Body of pancreas (tissue), 4 donors: Measurements from ENCODE around the gene KRTDAP. TPM values are rescaled to one million over a fixed set of nuclear protein-coding genes. Genes with fewer than 3 reads are reported as not detected.

ENCODE experiments used
- ATAC-seq: fragments of 150-250 bp; one replicate; pipeline ENCODE4 v1.9.1; 2016
- DNase-seq, 4 donors: peaks; one replicate each; pipeline ENCODE4 v3.0.0-alpha.2; 2019
- H3K27ac ChIP-seq, 4 donors: fragments of 200-600 bp; sonication (generic); 1 replicate in 3 of 4; 2 replicates in 1 of 4; pipeline versions ENCODE4 v1.5.1 to v1.6.1; 2016 to 2019; ENCODE audit warnings: mild to moderate bottlenecking in 1 of 4, mixed read lengths in 1 of 4, moderate library complexity in 1 of 4
- H3K27me3 ChIP-seq, 2 donors: fragments of 200-600 bp; sonication (generic); one replicate each; pipeline ENCODE4 v1.6.0; 2016; ENCODE audit warnings: mild to moderate bottlenecking in 1 of 2
- H3K36me3 ChIP-seq, 2 donors: fragments of 200-600 bp; sonication (generic); replicated peaks in 1 of 2; 2 replicates each; pipeline ENCODE4 v1.5.1; 2016; ENCODE audit warnings: low read depth in 2 of 2; ENCODE audit not compliant: insufficient read depth in 1 of 2
- H3K4me1 ChIP-seq: fragments of 200-600 bp; sonication (generic); one replicate; pipeline ENCODE4 v1.6.0; 2016
- H3K4me3 ChIP-seq, 2 donors: fragments of 200-600 bp; sonication (generic); 1 replicate in 1 of 2; 2 replicates in 1 of 2; pipeline ENCODE4 v1.5.1; 2016 to 2019
- H3K9me3 ChIP-seq, 3 donors: fragments of 200-600 bp; sonication (generic); 1 replicate in 2 of 3; 2 replicates in 1 of 3; pipeline ENCODE4 v1.5.1; 2016
- POLR2A ChIP-seq, 3 donors: fragments of 450-650 bp; IDR thresholded peaks; one replicate each; pipeline ENCODE4 v1.6.1; 2016; ENCODE audit warnings: antibody characterized with exemption in 3 of 3, mild to moderate bottlenecking in 2 of 3
- WGBS, 2 donors: methylation state at CpG; one replicate each; pipeline ENCODE4 v1.1.5; 2017; 5-methylcytosine and 5-hydroxymethylcytosine counted together
- intact Hi-C: fragments of 100-400 bp; cut with DNase I; formaldehyde crosslinking; loops from one replicate; pipeline ENCODE4 v1.15.1; 2023
- total RNA-seq, 2 donors: library from RNA; depleted of rRNA; stranded (reverse); fragments of >200 nt; gene quantifications; one replicate each; pipeline ENCODE4 v1.1.0, GENCODE V29; 2016
- TF ChIP-seq, protein P1 (sequence below), 7 experiments: fragments of 450-650 bp in 4 of 7; fragments of 200-600 bp in 3 of 7; sonication (generic) in 3 of 7; IDR thresholded peaks; one replicate each; pipeline ENCODE4 v1.5.1; 2016 to 2019; ENCODE audit warnings: antibody characterized with exemption in 7 of 7

The KRTDAP gene
- total RNA-seq, 2 donors from 2014 or later: not detected

DNA sequence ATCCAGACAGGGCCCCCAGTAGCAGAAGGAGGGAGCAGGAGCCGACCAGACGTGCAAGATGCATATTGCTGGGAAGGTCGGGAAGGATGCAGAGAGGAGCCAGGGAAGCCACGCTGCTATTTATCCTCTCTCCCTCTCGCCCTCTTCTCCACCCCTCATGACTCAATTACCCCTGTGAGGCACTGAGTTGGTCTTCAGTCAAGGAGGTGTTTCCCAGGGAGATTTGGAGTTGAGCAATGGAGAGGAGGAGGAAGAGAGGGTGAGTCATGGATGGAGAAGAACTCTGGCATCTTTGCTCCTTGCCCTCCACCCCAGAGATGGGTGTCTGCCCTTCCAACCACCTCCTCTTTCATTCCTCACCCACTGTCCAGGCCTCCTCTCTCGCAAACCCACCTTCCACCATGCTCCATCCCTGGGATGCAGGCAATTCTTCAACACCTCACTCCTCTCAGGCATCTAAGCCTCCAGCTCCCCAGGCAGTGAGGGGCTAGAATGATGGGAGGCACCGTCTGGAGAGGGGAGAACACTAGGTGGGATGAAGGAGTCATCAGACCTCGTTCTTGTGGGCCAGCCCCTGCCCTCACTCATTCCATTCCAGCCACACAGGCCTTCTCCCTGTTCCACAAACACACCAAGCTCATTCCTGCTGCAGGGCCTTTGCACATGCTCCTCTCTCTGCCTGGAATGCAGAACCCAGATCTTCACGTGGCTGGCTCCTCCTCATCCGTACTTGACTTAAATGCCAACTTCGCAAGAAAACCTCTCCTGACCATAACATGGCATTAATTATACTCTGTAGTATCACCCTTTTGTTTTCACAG lies 38.2 kb upstream of the KRTDAP start, which contains the start of gene SBSN:
Gene SBSN (minus strand): TSS at position 94 of the 821 bp plus-strand sequence. CDS start 30 bp downstream, at position 64.
- H3K9me3 ChIP-seq: no peaks in the 10 kb centered on the region
- peaks cover under 1% of the 10 kb centered on the region for H3K4me1 ChIP-seq
- no peaks in the 10 kb centered on the region for H3K27me3 ChIP-seq
- no peak within 1 kb of the TSS for H3K27ac ChIP-seq
- ATAC-seq (no peak), DNase-seq (no peak)
- H3K36me3 ChIP-seq: no peaks in the 10 kb centered on the region
- H3K4me3 ChIP-seq: no peak within 1 kb of the TSS
- TF ChIP-seq, protein P1, sequence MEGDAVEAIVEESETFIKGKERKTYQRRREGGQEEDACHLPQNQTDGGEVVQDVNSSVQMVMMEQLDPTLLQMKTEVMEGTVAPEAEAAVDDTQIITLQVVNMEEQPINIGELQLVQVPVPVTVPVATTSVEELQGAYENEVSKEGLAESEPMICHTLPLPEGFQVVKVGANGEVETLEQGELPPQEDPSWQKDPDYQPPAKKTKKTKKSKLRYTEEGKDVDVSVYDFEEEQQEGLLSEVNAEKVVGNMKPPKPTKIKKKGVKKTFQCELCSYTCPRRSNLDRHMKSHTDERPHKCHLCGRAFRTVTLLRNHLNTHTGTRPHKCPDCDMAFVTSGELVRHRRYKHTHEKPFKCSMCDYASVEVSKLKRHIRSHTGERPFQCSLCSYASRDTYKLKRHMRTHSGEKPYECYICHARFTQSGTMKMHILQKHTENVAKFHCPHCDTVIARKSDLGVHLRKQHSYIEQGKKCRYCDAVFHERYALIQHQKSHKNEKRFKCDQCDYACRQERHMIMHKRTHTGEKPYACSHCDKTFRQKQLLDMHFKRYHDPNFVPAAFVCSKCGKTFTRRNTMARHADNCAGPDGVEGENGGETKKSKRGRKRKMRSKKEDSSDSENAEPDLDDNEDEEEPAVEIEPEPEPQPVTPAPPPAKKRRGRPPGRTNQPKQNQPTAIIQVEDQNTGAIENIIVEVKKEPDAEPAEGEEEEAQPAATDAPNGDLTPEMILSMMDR (IDR thresholded peaks at IDR 0.05): no peak
- TF ChIP-seq POLR2A (IDR thresholded peaks at IDR 0.05): no peak
- intact Hi-C loops: no loop called here
- 60% methylated on average over 11 of the region's 11 CpGs for WGBS, 2 donors

DNA sequence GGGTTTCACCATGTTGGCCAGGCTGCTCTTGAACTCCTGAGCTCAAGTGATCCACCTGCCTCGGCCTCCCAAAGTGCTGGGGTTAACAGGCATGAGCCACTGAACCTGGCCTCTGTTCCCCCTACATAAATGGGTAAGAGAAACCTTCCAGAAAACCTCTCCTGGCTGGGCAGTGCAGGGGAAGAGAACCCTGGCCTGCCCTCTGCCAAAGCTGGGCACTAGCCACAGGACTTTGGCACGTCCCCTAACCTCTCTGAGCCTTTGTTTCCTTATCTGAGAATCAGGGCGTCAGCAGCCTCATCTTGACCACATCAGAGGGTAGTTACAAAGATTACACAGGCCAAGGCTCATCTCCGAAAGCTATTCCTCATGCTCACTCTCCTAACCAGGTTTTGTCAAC lies 35.6 kb upstream of the KRTDAP start:
- Histone ChIP-seq H3K36me3 (no peaks in the 10 kb centered on the region), H3K4me1 (no peaks in the 10 kb centered on the region), H3K27me3 (no peaks in the 10 kb centered on the region), H3K27ac (no peak overlapping the region), H3K4me3 (no peak overlapping the region), H3K9me3 (no peaks in the 10 kb centered on the region)
- no peak for ATAC-seq
- no peak for TF ChIP-seq POLR2A (IDR thresholded peaks at IDR 0.05)
- TF ChIP-seq, protein P1 (IDR thresholded peaks at IDR 0.05): no peak
- intact Hi-C loops: no loop called here
- DNase-seq: no peak
- WGBS, 2 donors: 63 to 66% methylated on average over 3 to 4 of the region's 4 CpGs

DNA sequence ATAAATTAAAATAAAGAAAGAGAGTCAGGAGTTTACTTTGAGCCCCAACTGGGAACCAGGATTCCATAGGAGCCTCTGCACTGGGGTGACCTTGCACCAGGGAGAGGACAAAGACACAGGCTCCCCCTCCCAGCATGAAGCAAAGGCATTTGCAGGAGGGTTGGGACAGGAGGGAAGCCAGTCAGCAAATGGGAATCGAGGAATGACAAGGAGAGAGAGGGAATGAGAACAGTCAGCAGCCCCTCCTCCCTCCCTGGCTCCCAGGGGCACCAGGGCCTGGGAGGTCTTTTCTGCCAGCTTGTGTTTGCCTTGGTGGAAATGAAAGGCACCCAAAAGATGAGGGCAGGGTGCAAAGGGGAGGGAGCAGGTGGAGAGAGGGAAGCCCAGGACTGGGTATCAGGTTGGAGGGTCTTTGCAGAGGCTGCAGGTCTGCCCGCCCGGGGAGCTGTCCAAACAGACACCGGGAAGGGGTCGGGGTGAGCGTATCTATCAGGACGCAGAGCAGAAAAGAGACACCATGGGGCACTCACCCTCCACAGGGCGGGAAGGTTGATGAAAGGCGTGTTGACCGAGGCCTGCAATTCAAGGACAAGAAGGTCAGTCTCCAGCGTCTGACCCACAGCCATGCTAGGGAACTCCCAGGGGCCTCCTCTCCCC lies 34.0 kb upstream of the KRTDAP start:
- Histone ChIP-seq H3K36me3 (no peaks in the 10 kb centered on the region), H3K9me3 (no peaks in the 10 kb centered on the region), H3K4me3 (no peak overlapping the region), H3K27me3 (no peaks in the 10 kb centered on the region), H3K4me1 (no peaks in the 10 kb centered on the region), H3K27ac (no peak overlapping the region)
- no peak for DNase-seq
- TF ChIP-seq, protein P1 (IDR thresholded peaks at IDR 0.05): no peak
- no peak for TF ChIP-seq POLR2A (IDR thresholded peaks at IDR 0.05)
- intact Hi-C loops: no loop called here
- WGBS, 2 donors: 31 to 38% methylated on average over 10 to 11 of the region's 11 CpGs
- no peak for ATAC-seq

DNA sequence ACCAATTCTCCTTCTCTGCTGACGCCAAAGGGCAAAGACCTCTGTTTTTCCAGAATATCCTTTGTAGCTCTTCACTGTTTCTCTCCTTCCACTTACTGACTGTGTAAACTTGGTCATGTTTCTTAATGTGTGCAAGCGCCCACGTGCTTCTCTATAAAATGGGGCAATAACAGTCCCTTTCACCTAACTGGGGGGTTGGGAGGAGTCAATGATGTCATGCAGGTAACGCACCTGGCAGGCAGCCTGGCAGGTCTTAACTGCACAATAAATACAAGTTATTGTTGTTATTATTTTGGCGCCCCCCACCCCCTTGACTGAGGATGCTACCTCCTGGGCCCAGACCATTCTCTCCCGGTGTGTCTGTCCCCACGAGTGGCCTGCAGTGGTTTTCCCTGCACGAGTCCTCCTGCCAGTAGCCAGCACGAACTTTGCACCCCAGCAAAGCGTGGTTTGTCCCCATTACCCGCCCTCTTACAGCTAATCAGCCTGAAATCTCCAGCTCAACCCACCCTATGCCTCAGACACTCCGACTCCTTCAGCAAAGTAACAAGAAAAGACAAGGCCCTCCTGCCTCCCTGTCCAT lies 32.6 kb upstream of the KRTDAP start:
- Histone ChIP-seq H3K9me3 (no peaks in the 10 kb centered on the region), H3K27ac (no peak overlapping the region), H3K4me3 (no peak overlapping the region), H3K4me1 (no peaks in the 10 kb centered on the region), H3K36me3 (no peaks in the 10 kb centered on the region), H3K27me3 (no peaks in the 10 kb centered on the region)
- WGBS, 2 donors: 73 to 74% methylated on average over 12 of the region's 12 CpGs
- DNase-seq (no peak), ATAC-seq (no peak)
- intact Hi-C loops: no loop called here
- TF ChIP-seq, protein P1 (IDR thresholded peaks at IDR 0.05): no peak
- no peak for TF ChIP-seq POLR2A (IDR thresholded peaks at IDR 0.05)
